GM12872 (cell line): ENCODE results near the gene PSMD13.

Source experiments
- CTCF ChIP-seq: IDR thresholded peaks from 3 replicates; pipeline ENCODE4 v1.5.1; 2011; ENCODE audit warnings: low read depth, mild to moderate bottlenecking, low read length, moderate library complexity; ENCODE audit not compliant: insufficient read depth

Gene PSMD13

GRCh38 chr11:280706-281485 is 44.1 kb downstream of the PSMD13 start:
- no peak for TF ChIP-seq CTCF

GRCh38 chr11:281486-282161 is 44.8 kb downstream of the PSMD13 start:
- no peak for TF ChIP-seq CTCF

- no peak for TF ChIP-seq CTCF
These were observed 45.4 kb downstream of the PSMD13 start for GRCh38 chr11:282171-282570.

- TF ChIP-seq CTCF, result no peak
These were observed 46.0 kb downstream of the PSMD13 start for GRCh38 chr11:282630-283360.

GRCh38 chr11:283405-284104 is 46.8 kb downstream of the PSMD13 start:
- no peak for TF ChIP-seq CTCF

GRCh38 chr11:284105-285020 is 47.6 kb downstream of the PSMD13 start:
- no peak for TF ChIP-seq CTCF
